SK-N-SH (cell line): ENCODE results near the gene EIF5A2. TPM values are rescaled to one million over a fixed set of nuclear protein-coding genes. Genes with fewer than 3 reads are reported as not detected.

ENCODE experiments used
- CTCF ChIA-PET: fragments of 300-600, 350-600 bp; formaldehyde crosslinking; extraction: SDS; loops from one replicate; lab custom pipeline; 2021; lab: Yijun Ruan, JAX
- POLR2A ChIA-PET: fragments of 350-600 bp; sonication (Branson Sonifier 250); formaldehyde crosslinking; extraction: SDS; loops from one replicate; lab custom pipeline; 2020; ENCODE audit warnings: antibody characterized with exemption, inconsistent platforms; lab: Yijun Ruan, JAX
- DNase-seq: peaks from one replicate; pipeline ENCODE4 v3.0.0; 2012
- H2AFZ ChIP-seq: fragments of 200-600 bp; sonication (generic); 2 replicates; pipeline ENCODE4 v1.8.1; 2016; ENCODE audit warnings: antibody characterized with exemption, mild to moderate bottlenecking, low read depth
- H3F3A ChIP-seq: fragments of 200-600 bp; sonication (generic); replicated peaks from 2 replicates; pipeline ENCODE3; 2016; ENCODE audit warnings: antibody characterized with exemption, mild to moderate bottlenecking; ENCODE audit not compliant: insufficient read depth
- H3K27ac ChIP-seq, 2 experiments: fragments of 200-500 bp in 1 of 2; fragments of 200-600 bp in 1 of 2; sonication (Bioruptor generic) in 1 of 2; sonication (generic), shearing (Covaris generic) in 1 of 2; 2 replicates each; pipeline versions ENCODE4 v1.5.1 to v1.6.1; 2014 to 2016; ENCODE audit warnings: low read depth in 2 of 2, inconsistent platforms in 1 of 2, low read length in 1 of 2, mild to moderate bottlenecking in 1 of 2, mixed read lengths in 1 of 2
- H3K27me3 ChIP-seq: fragments of 200-600 bp; sonication (generic), shearing (Covaris generic); 2 replicates; pipeline ENCODE4 v1.6.1; 2016; ENCODE audit warnings: mixed run types; ENCODE audit not compliant: insufficient read depth
- H3K36me3 ChIP-seq, 2 experiments: fragments of 200-500 bp in 1 of 2; fragments of 200-600 bp in 1 of 2; sonication (Bioruptor generic) in 1 of 2; sonication (generic) in 1 of 2; replicated peaks in 1 of 2; 2 replicates each; pipeline versions ENCODE3 to v1.5.1; 2014 to 2016; ENCODE audit warnings: low read length in 1 of 2, mild to moderate bottlenecking in 1 of 2; ENCODE audit not compliant: insufficient read depth in 2 of 2, control insufficient read depth in 1 of 2
- H3K4me1 ChIP-seq, 2 experiments: fragments of 200-500 bp in 1 of 2; fragments of 200-600 bp in 1 of 2; sonication (Bioruptor generic) in 1 of 2; sonication (generic), shearing (Covaris generic) in 1 of 2; 2 replicates each; pipeline versions ENCODE4 v1.5.1 to v1.6.1; 2014 to 2016; ENCODE audit warnings: low read depth in 1 of 2, low read length in 1 of 2, mixed run types in 1 of 2; ENCODE audit not compliant: insufficient read depth in 2 of 2, control insufficient read depth in 1 of 2
- H3K4me2 ChIP-seq: fragments of 200-600 bp; sonication (generic), shearing (Covaris generic); 2 replicates; pipeline ENCODE4 v1.6.1; 2017; ENCODE audit warnings: mixed run types
- H3K4me3 ChIP-seq, 2 experiments: fragments of 200-500 bp in 1 of 2; fragments of 200-600 bp in 1 of 2; sonication (Bioruptor generic) in 1 of 2; sonication (generic), shearing (Covaris generic) in 1 of 2; 2 replicates each; pipeline versions ENCODE4 v1.5.1 to v1.8.1; 2014 to 2016; ENCODE audit warnings: low read depth in 2 of 2, inconsistent platforms in 1 of 2, low read length in 1 of 2, mild to moderate bottlenecking in 1 of 2, mixed read lengths in 1 of 2, moderate library complexity in 1 of 2
- H3K79me2 ChIP-seq: fragments of 200-600 bp; sonication (generic); 2 replicates; pipeline ENCODE4 v1.8.1; 2017; ENCODE audit warnings: mild to moderate bottlenecking; ENCODE audit not compliant: insufficient read depth
- H3K9ac ChIP-seq: fragments of 200-600 bp; sonication (generic); 2 replicates; pipeline ENCODE4 v1.6.1; 2017; ENCODE audit warnings: mixed run types
- H3K9me2 ChIP-seq: fragments of 200-600 bp; sonication (generic); 2 replicates; pipeline ENCODE4 v1.6.1; 2017; ENCODE audit warnings: mixed run types
- H3K9me3 ChIP-seq: fragments of 200-600 bp; sonication (generic); 2 replicates; pipeline ENCODE4 v1.6.1; 2017; ENCODE audit warnings: mixed run types, mild to moderate bottlenecking, moderate library complexity
- H4K20me1 ChIP-seq: fragments of 200-600 bp; sonication (generic); 2 replicates; pipeline ENCODE4 v1.6.1; 2017; ENCODE audit warnings: mild to moderate bottlenecking, mixed run types; ENCODE audit not compliant: insufficient read depth
- CHD2 ChIP-seq: fragments of 150-350 bp; IDR thresholded peaks from 2 replicates; pipeline ENCODE4 v1.6.1; 2018; ENCODE audit warnings: low read length; ENCODE audit not compliant: partially characterized antibody
- EP300 ChIP-seq, 2 experiments: IDR thresholded peaks; 2 replicates each; pipeline versions ENCODE4 v1.4.0 to v1.6.1; 2012; ENCODE audit warnings: borderline replicate concordance in 1 of 2, low read depth in 1 of 2, low read length in 1 of 2
- FOXJ3 ChIP-seq: sonication (generic); formaldehyde crosslinking; IDR thresholded peaks from 2 replicates; pipeline ENCODE4 v1.5.1; 2020; ENCODE audit warnings: mild to moderate bottlenecking, missing genetic modification reagents
- FOXM1 ChIP-seq: IDR thresholded peaks from 2 replicates; pipeline ENCODE4 v1.4.0; 2012; ENCODE audit warnings: low read depth, mild to moderate bottlenecking
- GABPA ChIP-seq: IDR thresholded peaks from 2 replicates; pipeline ENCODE4 v1.4.0; 2012; ENCODE audit warnings: low read depth, mild to moderate bottlenecking
- IRF3 ChIP-seq: fragments of 150-350 bp; IDR thresholded peaks from 2 replicates; pipeline ENCODE4 v1.6.1; 2016; ENCODE audit warnings: mild to moderate bottlenecking, low read depth, low read length
- MEF2A ChIP-seq: IDR thresholded peaks from 2 replicates; pipeline ENCODE4 v1.4.0; 2012; ENCODE audit warnings: low read depth, borderline replicate concordance
- MXI1 ChIP-seq: IDR thresholded peaks from 2 replicates; pipeline ENCODE4 v1.6.1; 2012; ENCODE audit warnings: mild to moderate bottlenecking, low read depth, low read length, improper control_type of control experiment
- POLR2AphosphoS5 ChIP-seq: IDR thresholded peaks from 2 replicates; pipeline ENCODE4 v1.6.1; 2012; ENCODE audit warnings: low read depth, low read length
- RAD21 ChIP-seq: IDR thresholded peaks from 2 replicates; pipeline ENCODE4 v1.6.1; 2012; ENCODE audit warnings: mild to moderate bottlenecking, low read length
- REST ChIP-seq: IDR thresholded peaks from 2 replicates; pipeline ENCODE4 v1.6.1; 2012; ENCODE audit warnings: mild to moderate bottlenecking, low read depth, low read length, moderate library complexity
- RFX5 ChIP-seq: IDR thresholded peaks from 2 replicates; pipeline ENCODE4 v1.6.1; 2012; ENCODE audit warnings: mild to moderate bottlenecking, improper control_type of control experiment, low read length
- SIN3A ChIP-seq: IDR thresholded peaks from 2 replicates; pipeline ENCODE4 v1.6.1; 2012; ENCODE audit warnings: low read depth, mild to moderate bottlenecking, low read length, moderate library complexity, borderline replicate concordance
- SMC3 ChIP-seq: IDR thresholded peaks from 2 replicates; pipeline ENCODE4 v1.6.1; 2012; ENCODE audit warnings: low read depth, low read length, improper control_type of control experiment
- TAF1 ChIP-seq: IDR thresholded peaks from 2 replicates; pipeline ENCODE4 v1.6.1; 2012; ENCODE audit warnings: low read depth, mild to moderate bottlenecking, low read length, moderate library complexity, borderline replicate concordance
- TCF12 ChIP-seq: IDR thresholded peaks from 2 replicates; pipeline ENCODE4 v1.4.0; 2012
- USF1 ChIP-seq: IDR thresholded peaks from 2 replicates; pipeline ENCODE4 v1.4.0; 2012; ENCODE audit warnings: low read depth, borderline replicate concordance
- WGBS: methylation state at CpG from one replicate; pipeline ENCODE4 v1.1.6; 2017; ENCODE audit warnings: low lambda C conversion rate; 5-methylcytosine and 5-hydroxymethylcytosine counted together
- polyA plus RNA-seq, 3 experiments: library from polyadenylated mRNA; depleted of rRNA; stranded (reverse); fragments of >200 nt; gene quantifications; 2 replicates each; pipeline ENCODE4 v1.2.3, GENCODE V29; 2012
- TF ChIP-seq, protein P1 (sequence below): fragments of 150-350 bp; IDR thresholded peaks from 2 replicates; pipeline ENCODE4 v1.6.1; 2017; ENCODE audit warnings: antibody characterized with exemption, low read length, low read depth, borderline replicate concordance
- TF ChIP-seq, protein P2 (sequence below): IDR thresholded peaks from 2 replicates; pipeline ENCODE4 v1.4.0; 2012; ENCODE audit warnings: low read depth
- TF ChIP-seq, protein P3 (sequence below): IDR thresholded peaks from 2 replicates; pipeline ENCODE4 v1.4.0; 2012; ENCODE audit warnings: low read depth, borderline replicate concordance

The EIF5A2 gene
- polyA plus RNA-seq, 1 of the 3 experiments (the other 2 are of a cell fraction): 2.7 TPM

DNA sequence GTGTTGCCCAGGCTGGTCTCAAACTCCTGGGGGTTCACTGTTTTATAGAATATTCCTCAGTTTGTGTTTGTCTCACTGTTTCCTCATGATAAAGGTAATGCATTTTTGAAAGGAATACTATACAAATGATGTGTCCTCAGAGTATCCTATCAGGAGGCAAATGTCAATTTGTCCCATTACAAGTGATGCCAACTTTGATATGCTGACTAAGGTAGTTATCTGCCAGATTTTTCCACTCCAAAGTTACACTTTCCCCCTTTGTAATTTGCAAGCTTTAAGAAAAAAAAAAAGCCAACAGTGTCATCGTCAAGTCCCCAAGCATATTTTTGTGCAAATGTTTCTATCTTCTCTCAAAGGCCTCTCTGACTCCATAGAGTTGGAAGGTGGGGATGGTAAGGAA is 9.0 kb downstream of the EIF5A2 start:
- no peaks in the 10 kb centered on the region for H3F3A ChIP-seq
- TF ChIP-seq USF1 (no peak), CHD2 (no peak), FOXJ3 (CRISPR knock-in tag) (no peak)
- H3K4me3 ChIP-seq: no peak overlapping the region
- H3K4me2 ChIP-seq: no peak overlapping the region
- ChIA-PET CTCF (no interaction called here), POLR2A (no interaction called here)
- no peak overlapping the region for H2AFZ ChIP-seq
- peaks cover 0 to 24% of the 10 kb centered on the region in 2 experiments for H3K36me3 ChIP-seq
- H3K9me2 ChIP-seq: no peaks in the 10 kb centered on the region
- H3K79me2 ChIP-seq: peaks cover 6% of the 10 kb centered on the region; the same call in 1 of the 2 replicates
- no peaks in the 10 kb centered on the region for H3K9me3 ChIP-seq
- DNase-seq: no peak
- 100% methylated on average over 1 of the region's 1 CpG for WGBS
- no peak overlapping the region for H3K9ac ChIP-seq
- no peaks in the 10 kb centered on the region for H3K27me3 ChIP-seq
- H4K20me1 ChIP-seq: no peaks in the 10 kb centered on the region
- H3K27ac ChIP-seq: no peak overlapping the region
- H3K4me1 ChIP-seq: no peaks in the 10 kb centered on the region

- no peaks in the 10 kb centered on the region for H3K9me2 ChIP-seq
- no peak overlapping the region for H3K4me3 ChIP-seq
- ChIA-PET CTCF (no interaction called here), POLR2A (no interaction called here)
- H3F3A ChIP-seq: no peaks in the 10 kb centered on the region
- H2AFZ ChIP-seq: no peak overlapping the region
- H3K36me3 ChIP-seq: peaks cover 0 to 20% of the 10 kb centered on the region in 2 experiments
- H3K9ac ChIP-seq: no peak overlapping the region
- no peaks in the 10 kb centered on the region for H3K9me3 ChIP-seq
- no peaks in the 10 kb centered on the region for H3K4me1 ChIP-seq
- no peak overlapping the region for H3K4me2 ChIP-seq
- H3K27me3 ChIP-seq: no peaks in the 10 kb centered on the region
- H3K27ac ChIP-seq: no peak overlapping the region
- DNase-seq: no peak
- TF ChIP-seq CHD2 (no peak), FOXM1 (no peak), SIN3A (no peak), TAF1 (no peak), RAD21 (no peak), MEF2A (no peak), TCF12 (no peak), SMC3 (no peak), POLR2AphosphoS5 (no peak), RFX5 (no peak), MXI1 (no peak), FOXJ3 (CRISPR knock-in tag) (no peak), IRF3 (no peak), GABPA (no peak), EP300 (IDR thresholded peaks at IDR 0.05; ENCODE audit: borderline replicate concordance in 1 of 2, low read depth in 1 of 2, low read length in 1 of 2) (no peak), REST (no peak)
- TF ChIP-seq, protein P1, sequence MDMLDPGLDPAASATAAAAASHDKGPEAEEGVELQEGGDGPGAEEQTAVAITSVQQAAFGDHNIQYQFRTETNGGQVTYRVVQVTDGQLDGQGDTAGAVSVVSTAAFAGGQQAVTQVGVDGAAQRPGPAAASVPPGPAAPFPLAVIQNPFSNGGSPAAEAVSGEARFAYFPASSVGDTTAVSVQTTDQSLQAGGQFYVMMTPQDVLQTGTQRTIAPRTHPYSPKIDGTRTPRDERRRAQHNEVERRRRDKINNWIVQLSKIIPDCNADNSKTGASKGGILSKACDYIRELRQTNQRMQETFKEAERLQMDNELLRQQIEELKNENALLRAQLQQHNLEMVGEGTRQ: no peak
- TF ChIP-seq, protein P2, sequence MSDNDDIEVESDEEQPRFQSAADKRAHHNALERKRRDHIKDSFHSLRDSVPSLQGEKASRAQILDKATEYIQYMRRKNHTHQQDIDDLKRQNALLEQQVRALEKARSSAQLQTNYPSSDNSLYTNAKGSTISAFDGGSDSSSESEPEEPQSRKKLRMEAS: no peak
- TF ChIP-seq, protein P3, sequence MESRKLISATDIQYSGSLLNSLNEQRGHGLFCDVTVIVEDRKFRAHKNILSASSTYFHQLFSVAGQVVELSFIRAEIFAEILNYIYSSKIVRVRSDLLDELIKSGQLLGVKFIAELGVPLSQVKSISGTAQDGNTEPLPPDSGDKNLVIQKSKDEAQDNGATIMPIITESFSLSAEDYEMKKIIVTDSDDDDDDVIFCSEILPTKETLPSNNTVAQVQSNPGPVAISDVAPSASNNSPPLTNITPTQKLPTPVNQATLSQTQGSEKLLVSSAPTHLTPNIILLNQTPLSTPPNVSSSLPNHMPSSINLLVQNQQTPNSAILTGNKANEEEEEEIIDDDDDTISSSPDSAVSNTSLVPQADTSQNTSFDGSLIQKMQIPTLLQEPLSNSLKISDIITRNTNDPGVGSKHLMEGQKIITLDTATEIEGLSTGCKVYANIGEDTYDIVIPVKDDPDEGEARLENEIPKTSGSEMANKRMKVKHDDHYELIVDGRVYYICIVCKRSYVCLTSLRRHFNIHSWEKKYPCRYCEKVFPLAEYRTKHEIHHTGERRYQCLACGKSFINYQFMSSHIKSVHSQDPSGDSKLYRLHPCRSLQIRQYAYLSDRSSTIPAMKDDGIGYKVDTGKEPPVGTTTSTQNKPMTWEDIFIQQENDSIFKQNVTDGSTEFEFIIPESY: no peak
- 95% methylated on average over 2 of the region's 2 CpGs for WGBS
- no peaks in the 10 kb centered on the region for H4K20me1 ChIP-seq
- H3K79me2 ChIP-seq: peaks cover 3% of the 10 kb centered on the region; the same call in 1 of the 2 replicates
These were observed 10.5 kb downstream of the EIF5A2 start for GRCh38 chr3:170897978-170898377.
